CD4-positive, alpha-beta T cell treated with Interleukin-15 for 4 hours (primary cell): ENCODE measurements around the gene PTPRJ.

Source experiments
- DNase-seq: peaks from one replicate; pipeline ENCODE4 v3.0.0-alpha.2; 2020; ENCODE audit warnings: low spot score

Gene PTPRJ

GRCh38 chr11:47997063-47998053, 17.0 kb downstream of the PTPRJ start:
- DNase-seq = no peak

- DNase-seq = no peak
Measured at GRCh38 chr11:47998345-47998732, 18.0 kb downstream of the PTPRJ start.

GRCh38 chr11:47998733-47999359, 18.5 kb downstream of the PTPRJ start:
- DNase-seq = no peak

- no peak for DNase-seq
Measured at GRCh38 chr11:48000432-48000831, 20.1 kb downstream of the PTPRJ start.

- DNase-seq = peak; percentile 95
Measured at GRCh38 chr11:48001438-48002021, 21.2 kb downstream of the PTPRJ start.

GRCh38 chr11:48002561-48002960, 22.2 kb downstream of the PTPRJ start:
- no peak for DNase-seq

- DNase-seq = no peak
Measured at GRCh38 chr11:48003926-48004325, 23.6 kb downstream of the PTPRJ start.

GRCh38 chr11:48004456-48004855, 24.1 kb downstream of the PTPRJ start:
- no peak for DNase-seq

- peak; percentile 69 for DNase-seq
Measured at GRCh38 chr11:48005136-48005535, 24.8 kb downstream of the PTPRJ start.

GRCh38 chr11:48005831-48006270, 25.5 kb downstream of the PTPRJ start:
- DNase-seq = no peak

- peak; percentile 58 for DNase-seq
Measured at GRCh38 chr11:48006301-48006992, 26.1 kb downstream of the PTPRJ start.

- no peak for DNase-seq
Measured at GRCh38 chr11:48007677-48008076, 27.3 kb downstream of the PTPRJ start.

- DNase-seq = peak; percentile 50
Measured at GRCh38 chr11:48008951-48009270, 28.6 kb downstream of the PTPRJ start.

- DNase-seq = no peak
Measured at GRCh38 chr11:48011102-48011797, 30.9 kb downstream of the PTPRJ start.

GRCh38 chr11:48011798-48012391, 31.5 kb downstream of the PTPRJ start:
- DNase-seq = peak; percentile 75

GRCh38 chr11:48013269-48013901, 33.0 kb downstream of the PTPRJ start:
- peak; percentile 71 for DNase-seq

GRCh38 chr11:48014917-48015316, 34.6 kb downstream of the PTPRJ start:
- DNase-seq = no peak

GRCh38 chr11:48017105-48017830, 36.9 kb downstream of the PTPRJ start:
- DNase-seq = peak; percentile 53

GRCh38 chr11:48017831-48018527, 37.6 kb downstream of the PTPRJ start:
- DNase-seq = no peak
